Progenitor cell of endocrine pancreas (in vitro differentiated cells): Measurements from ENCODE around the gene PDE11A. TPM values are rescaled to one million over a fixed set of nuclear protein-coding genes. Genes with fewer than 3 reads are reported as not detected.

Experiments used
- DNase-seq: peaks from one replicate; pipeline ENCODE4 v3.0.0; 2021; ENCODE audit warnings: low spot score; ENCODE audit not compliant: unreplicated experiment
- H3K27ac Mint-ChIP-seq: 2 replicates; pipeline ENCODE4 v1.8.0; 2021; ENCODE audit warnings: mild to moderate bottlenecking, moderate library complexity, mixed read lengths
- H3K27me3 Mint-ChIP-seq: 2 replicates; pipeline ENCODE4 v1.8.0; 2021; ENCODE audit warnings: mixed read lengths
- H3K36me3 Mint-ChIP-seq: 2 replicates; pipeline ENCODE4 v1.8.0; 2022; ENCODE audit warnings: mixed read lengths; ENCODE audit not compliant: insufficient read depth
- H3K4me1 Mint-ChIP-seq: 2 replicates; pipeline ENCODE4 v1.8.0; 2021; ENCODE audit warnings: low read depth, mixed read lengths
- H3K4me3 Mint-ChIP-seq: 2 replicates; pipeline ENCODE4 v1.8.0; 2021; ENCODE audit warnings: low read depth, mild to moderate bottlenecking, moderate library complexity, mixed read lengths
- H3K9me3 Mint-ChIP-seq: 2 replicates; pipeline ENCODE4 v1.8.0; 2021; ENCODE audit warnings: low read depth, mixed read lengths
- total RNA-seq: library from RNA; stranded (reverse); gene quantifications from 2 replicates; pipeline ENCODE4 v1.2.1, GENCODE V29; 2021
- TF ChIP-seq, protein P1 (sequence below): fragments of 200-600 bp; sonication (generic); IDR thresholded peaks from one replicate; pipeline ENCODE4 v1.5.0; 2021; ENCODE audit warnings: antibody characterized with exemption, mild to moderate bottlenecking; ENCODE audit not compliant: unreplicated experiment

The PDE11A gene
- total RNA-seq, 1 donor from 2014 or later, result 54.8 TPM

DNA sequence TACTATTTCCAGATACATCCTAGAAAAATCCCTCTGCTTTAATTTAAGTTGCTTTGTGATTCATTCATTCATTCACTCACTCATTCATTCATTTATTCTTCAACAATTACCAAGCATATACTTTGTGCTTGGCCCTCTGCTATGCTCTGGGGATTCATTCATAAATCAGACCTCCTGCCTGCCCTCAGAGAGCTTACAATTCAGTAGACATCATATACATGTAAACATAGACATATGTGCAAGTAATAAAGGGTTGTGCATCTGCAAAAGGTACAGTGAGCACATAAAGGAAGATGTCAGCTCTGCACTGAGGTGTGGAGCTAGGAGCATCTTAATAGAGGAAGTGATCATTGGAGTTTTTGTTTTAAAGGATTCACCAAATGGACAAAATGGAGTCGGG is 490.6 kb downstream of the PDE11A start:
- H3K4me1 Mint-ChIP-seq, result no peaks in the 10 kb centered on the region
- no peak overlapping the region for H3K4me3 Mint-ChIP-seq
- TF ChIP-seq, protein P1, sequence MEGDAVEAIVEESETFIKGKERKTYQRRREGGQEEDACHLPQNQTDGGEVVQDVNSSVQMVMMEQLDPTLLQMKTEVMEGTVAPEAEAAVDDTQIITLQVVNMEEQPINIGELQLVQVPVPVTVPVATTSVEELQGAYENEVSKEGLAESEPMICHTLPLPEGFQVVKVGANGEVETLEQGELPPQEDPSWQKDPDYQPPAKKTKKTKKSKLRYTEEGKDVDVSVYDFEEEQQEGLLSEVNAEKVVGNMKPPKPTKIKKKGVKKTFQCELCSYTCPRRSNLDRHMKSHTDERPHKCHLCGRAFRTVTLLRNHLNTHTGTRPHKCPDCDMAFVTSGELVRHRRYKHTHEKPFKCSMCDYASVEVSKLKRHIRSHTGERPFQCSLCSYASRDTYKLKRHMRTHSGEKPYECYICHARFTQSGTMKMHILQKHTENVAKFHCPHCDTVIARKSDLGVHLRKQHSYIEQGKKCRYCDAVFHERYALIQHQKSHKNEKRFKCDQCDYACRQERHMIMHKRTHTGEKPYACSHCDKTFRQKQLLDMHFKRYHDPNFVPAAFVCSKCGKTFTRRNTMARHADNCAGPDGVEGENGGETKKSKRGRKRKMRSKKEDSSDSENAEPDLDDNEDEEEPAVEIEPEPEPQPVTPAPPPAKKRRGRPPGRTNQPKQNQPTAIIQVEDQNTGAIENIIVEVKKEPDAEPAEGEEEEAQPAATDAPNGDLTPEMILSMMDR, result no peak
- H3K9me3 Mint-ChIP-seq, result no peaks in the 10 kb centered on the region
- no peaks in the 10 kb centered on the region for H3K27me3 Mint-ChIP-seq
- no peaks in the 10 kb centered on the region for H3K36me3 Mint-ChIP-seq
- DNase-seq, result no peak
- H3K27ac Mint-ChIP-seq, result no peak overlapping the region

GRCh38 chr2:177579486-177580036 is 493.0 kb downstream of the PDE11A start:
- Mint-ChIP-seq H3K4me3 (no peak overlapping the region), H3K27me3 (no peaks in the 10 kb centered on the region), H3K4me1 (no peaks in the 10 kb centered on the region), H3K27ac (no peak overlapping the region), H3K9me3 (no peaks in the 10 kb centered on the region), H3K36me3 (no peaks in the 10 kb centered on the region)
- TF ChIP-seq, protein P1, result no peak
- DNase-seq, result no peak

DNA sequence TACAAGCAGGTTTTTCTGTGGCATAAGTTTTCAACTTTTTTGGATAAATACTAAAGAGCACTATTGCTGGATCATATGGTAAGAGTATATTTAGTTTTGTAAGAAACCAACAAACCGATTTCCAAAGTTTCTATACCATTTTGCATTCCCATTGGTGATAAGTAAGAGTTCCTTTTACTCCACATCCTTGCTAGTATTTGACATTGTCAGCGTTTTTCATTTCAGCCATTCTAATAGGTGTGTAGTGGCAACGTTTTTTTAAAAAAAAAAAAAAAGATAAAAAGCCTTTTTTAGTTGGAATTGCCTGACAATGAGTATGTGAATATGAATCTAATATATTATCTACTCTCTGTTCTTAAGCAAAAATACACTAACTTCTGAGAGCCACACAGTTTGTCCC is 494.1 kb downstream of the PDE11A start:
- H3K27me3 Mint-ChIP-seq, result no peaks in the 10 kb centered on the region
- TF ChIP-seq, protein P1, result no peak
- no peak overlapping the region for H3K4me3 Mint-ChIP-seq
- H3K36me3 Mint-ChIP-seq, result no peaks in the 10 kb centered on the region
- no peak overlapping the region for H3K27ac Mint-ChIP-seq
- no peaks in the 10 kb centered on the region for H3K4me1 Mint-ChIP-seq
- no peaks in the 10 kb centered on the region for H3K9me3 Mint-ChIP-seq
- DNase-seq, result no peak

DNA sequence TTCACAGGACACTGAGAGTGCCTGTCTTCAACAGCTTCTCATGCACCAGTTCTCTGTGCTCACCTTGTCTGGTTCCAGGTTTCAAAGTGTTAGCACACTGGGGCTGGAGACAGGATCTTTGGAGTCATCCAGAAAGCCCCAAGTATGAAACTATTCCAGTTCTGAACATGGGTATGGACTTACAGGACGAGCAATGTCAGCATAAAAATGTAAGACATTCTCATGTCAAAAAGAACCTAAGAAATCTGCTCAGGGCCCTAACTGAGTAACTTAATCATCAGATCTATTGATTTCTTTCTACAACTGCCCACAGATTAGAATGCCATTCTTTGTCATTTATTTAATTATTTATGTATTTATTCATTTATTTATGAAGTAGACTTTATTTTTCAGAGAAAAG is 495.5 kb downstream of the PDE11A start:
- no peaks in the 10 kb centered on the region for H3K36me3 Mint-ChIP-seq
- no peak overlapping the region for H3K4me3 Mint-ChIP-seq
- H3K27me3 Mint-ChIP-seq, result no peaks in the 10 kb centered on the region
- no peaks in the 10 kb centered on the region for H3K4me1 Mint-ChIP-seq
- H3K27ac Mint-ChIP-seq, result no peak overlapping the region
- H3K9me3 Mint-ChIP-seq, result no peaks in the 10 kb centered on the region
- no peak for DNase-seq
- TF ChIP-seq, protein P1, result no peak

DNA sequence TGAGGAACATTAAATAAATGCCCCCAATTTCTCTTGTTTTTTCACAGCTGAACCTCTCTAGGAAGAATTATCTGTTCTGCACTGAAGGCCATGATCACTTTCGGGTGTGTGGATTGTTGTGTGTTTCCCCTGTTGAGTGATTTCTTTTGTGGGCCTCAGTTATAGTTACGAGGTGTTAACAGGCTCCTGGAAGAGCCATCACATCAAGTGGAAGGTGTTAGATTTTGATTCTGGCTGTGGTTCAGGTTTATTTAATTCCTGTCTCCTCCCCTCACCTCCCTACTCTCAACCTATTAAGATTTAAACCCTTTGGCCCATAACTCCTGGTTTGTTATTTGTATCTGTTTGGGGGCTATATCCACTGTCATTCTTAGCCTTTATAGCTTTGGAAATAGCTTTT is 497.2 kb downstream of the PDE11A start:
- Mint-ChIP-seq H3K4me3 (no peak overlapping the region), H3K4me1 (no peaks in the 10 kb centered on the region), H3K27me3 (no peaks in the 10 kb centered on the region), H3K9me3 (no peaks in the 10 kb centered on the region), H3K27ac (no peak overlapping the region), H3K36me3 (no peaks in the 10 kb centered on the region)
- TF ChIP-seq, protein P1, result no peak
- DNase-seq, result no peak
